K562 (cell line): ENCODE results near the gene COL1A1.

ENCODE experiments used
- CEBPB ChIP-seq: fragments of 450-650 bp; IDR thresholded peaks from 2 replicates; pipeline ENCODE4 v1.6.1; 2016; ENCODE audit warnings: missing genetic modification characterization, missing compliant biosample characterization
- CHAMP1 ChIP-seq: fragments of 450-650 bp; IDR thresholded peaks from 2 replicates; pipeline ENCODE4 v1.6.1; 2016; ENCODE audit warnings: mild to moderate bottlenecking
- CTCF ChIP-seq, 3 experiments: IDR thresholded peaks in 2 of 3; conservative IDR thresholded peaks in 1 of 3; 2 replicates each; pipeline ENCODE4 v1.5.1; 2011 to 2012; ENCODE audit warnings: low read length in 3 of 3, mild to moderate bottlenecking in 3 of 3, control low read depth in 2 of 3, improper control_type of control experiment in 1 of 3, inconsistent platforms in 1 of 3, low read depth in 1 of 3, mixed read lengths in 1 of 3, moderate library complexity in 1 of 3; ENCODE audit not compliant: insufficient read depth in 2 of 3
- NRF1 ChIP-seq, 2 experiments: fragments of 450-650 bp; IDR thresholded peaks in 1 of 2; conservative IDR thresholded peaks in 1 of 2; 2 replicates each; pipeline ENCODE4 v1.6.1; 2014; ENCODE audit warnings: mild to moderate bottlenecking in 2 of 2
- RBBP5 ChIP-seq: fragments of 200-600 bp; sonication (generic); IDR thresholded peaks from 2 replicates; pipeline ENCODE4 v1.6.1; 2012; ENCODE audit warnings: borderline replicate concordance, mild to moderate bottlenecking, low read length, control low read depth, inconsistent platforms; ENCODE audit not compliant: insufficient read depth, poor library complexity, severe bottlenecking
- USF1 ChIP-seq: sonication (generic); formaldehyde crosslinking; IDR thresholded peaks from 2 replicates; pipeline ENCODE4 v1.9.0; 2022; ENCODE audit warnings: mild to moderate bottlenecking, missing genetic modification reagents
- ZNF347 ChIP-seq: fragments of 450-650 bp; formaldehyde crosslinking; IDR thresholded peaks from 2 replicates; pipeline ENCODE4 v1.4.0; 2020; ENCODE audit warnings: low read depth, mild to moderate bottlenecking, moderate library complexity
- ZNF41 ChIP-seq: fragments of 250-450 bp; sonication (Bioruptor Pico); conservative IDR thresholded peaks from 2 replicates; pipeline ENCODE4 v1.4.0; 2020; ENCODE audit warnings: mild to moderate bottlenecking

GRCh38 chr17:50185631-50186471 is 15.6 kb downstream of the COL1A1 start:
- TF ChIP-seq NRF1 (conservative IDR thresholded peaks at IDR 0.05 in 1 of 2, IDR thresholded peaks at IDR 0.05 in 1 of 2) (no peak), CHAMP1 (no peak), ZNF347 (CRISPR knock-in tag) (no peak), USF1 (CRISPR knock-in tag) (no peak), CTCF (IDR thresholded peaks at IDR 0.05 in 2 of 3, conservative IDR thresholded peaks at IDR 0.05 in 1 of 3; ENCODE audit: insufficient read depth in 2 of 3, low read depth in 1 of 3, low read length in 3 of 3) (no peak), RBBP5 (no peak), CEBPB (tag) (no peak), ZNF41 (no peak)
